Endothelial cell of umbilical vein (primary cell): Measurements from ENCODE around the gene TUFM. TPM values are rescaled to one million over a fixed set of nuclear protein-coding genes. Genes with fewer than 3 reads are reported as not detected.

Experiments
- BruUV-seq: library from RNA; stranded (reverse); fragments of 400-500 nt; replicated peaks from 2 replicates; lab custom pipeline; 2021; lab: Mats Ljungman, UMichigan
- CTCF ChIA-PET: fragments of 300-600, 350-600 bp; sonication (Branson Sonifier 250); formaldehyde crosslinking; loops from one replicate; lab custom pipeline; 2021; ENCODE audit warnings: antibody characterized with exemption, inconsistent platforms; lab: Charles Lee
- POLR2A ChIA-PET: fragments of 300-600, 350-600 bp; sonication (Branson Sonifier 250); formaldehyde crosslinking; loops from one replicate; lab custom pipeline; 2021; ENCODE audit warnings: antibody characterized with exemption, inconsistent platforms; lab: Charles Lee
- DNase-seq: peaks from one replicate; pipeline ENCODE4 v3.0.0-alpha.2; 2011; ENCODE audit warnings: low read depth, low spot score
- FAIRE-seq: peaks from 2 replicates; lab custom pipeline; 2011; peaks lifted over from hg19 to GRCh38; lab: Jason Lieb, UNC
- H2AFZ ChIP-seq: 2 replicates; pipeline ENCODE4 v1.6.0; 2012; ENCODE audit warnings: low read depth, low read length, control low read depth, inconsistent platforms
- H3K27ac ChIP-seq: 2 replicates; pipeline ENCODE4 v1.5.1; 2011; ENCODE audit warnings: low read depth, mild to moderate bottlenecking, control low read depth, low read length, moderate library complexity; ENCODE audit not compliant: insufficient read depth
- H3K27me3 ChIP-seq, 2 experiments: 2 replicates each; pipeline versions ENCODE4 v1.6.0 to v1.6.1; 2011; ENCODE audit warnings: low read length in 2 of 2, mixed read lengths in 1 of 2; ENCODE audit not compliant: control insufficient read depth in 2 of 2, insufficient read depth in 2 of 2
- H3K36me3 ChIP-seq, 2 experiments: 2 replicates in 1 of 2; 3 replicates in 1 of 2; pipeline ENCODE4 v1.5.1; 2011; ENCODE audit warnings: low read length in 2 of 2, mild to moderate bottlenecking in 1 of 2, moderate library complexity in 1 of 2; ENCODE audit not compliant: control insufficient read depth in 2 of 2, insufficient read depth in 2 of 2; ENCODE audit errors: extremely low read depth in 1 of 2
- H3K4me1 ChIP-seq: 3 replicates; pipeline ENCODE4 v1.5.1; 2011; ENCODE audit warnings: mild to moderate bottlenecking, low read length; ENCODE audit not compliant: control insufficient read depth, insufficient read depth; ENCODE audit errors: extremely low read depth
- H3K4me2 ChIP-seq: 2 replicates; pipeline ENCODE4 v1.6.1; 2011; ENCODE audit warnings: low read length, control low read depth, mixed read lengths; ENCODE audit not compliant: insufficient read depth
- H3K4me3 ChIP-seq, 3 experiments: fragments of 200-600 bp in 1 of 3; sonication (generic), shearing (Covaris generic) in 1 of 3; replicated peaks in 1 of 3; 2 replicates each; pipeline ENCODE4 v1.5.1; 2011 to 2016; ENCODE audit warnings: control low read depth in 3 of 3, low read length in 3 of 3, mild to moderate bottlenecking in 2 of 3, inconsistent platforms in 1 of 3, low read depth in 1 of 3, moderate library complexity in 1 of 3; ENCODE audit not compliant: insufficient read depth in 1 of 3
- H3K79me2 ChIP-seq: 2 replicates; pipeline ENCODE4 v1.6.0; 2012; ENCODE audit warnings: low read length, inconsistent platforms; ENCODE audit not compliant: control insufficient read depth, insufficient read depth
- H3K9ac ChIP-seq: replicated peaks from 2 replicates; pipeline ENCODE3; 2011; ENCODE audit warnings: low read length, control low read depth; ENCODE audit not compliant: insufficient read depth; ENCODE audit errors: extremely low read depth
- H3K9me1 ChIP-seq: replicated peaks from 3 replicates; pipeline ENCODE4 v1.6.0; 2011; ENCODE audit warnings: mild to moderate bottlenecking, low read length; ENCODE audit not compliant: control insufficient read depth, insufficient read depth; ENCODE audit errors: extremely low read depth
- H3K9me3 ChIP-seq: replicated peaks from 2 replicates; pipeline ENCODE4 v1.5.1; 2012; ENCODE audit warnings: low read length, inconsistent platforms; ENCODE audit not compliant: control insufficient read depth, insufficient read depth
- H4K20me1 ChIP-seq: replicated peaks from 2 replicates; pipeline ENCODE3; 2011; ENCODE audit warnings: mild to moderate bottlenecking, low read length; ENCODE audit not compliant: control insufficient read depth, insufficient read depth; ENCODE audit errors: extremely low read depth
- CTCF ChIP-seq, 2 donors: IDR thresholded peaks; 1 replicate in 1 of 2; 2 replicates in 1 of 2; pipeline ENCODE4 v1.5.1; 2011; ENCODE audit warnings: low read length in 2 of 2, mild to moderate bottlenecking in 2 of 2, moderate library complexity in 2 of 2, control low read depth in 1 of 2, inconsistent platforms in 1 of 2, low read depth in 1 of 2; ENCODE audit not compliant: insufficient read depth in 1 of 2; ENCODE audit errors: extremely low read depth in 1 of 2
- EZH2 ChIP-seq: IDR thresholded peaks from 2 replicates; pipeline ENCODE4 v1.6.1; 2012; ENCODE audit warnings: borderline replicate concordance, low read depth, mild to moderate bottlenecking, moderate library complexity, low read length, inconsistent platforms; ENCODE audit not compliant: severe bottlenecking
- GATA2 ChIP-seq: IDR thresholded peaks from 2 replicates; pipeline ENCODE4 v1.7.0; 2011; ENCODE audit warnings: low read depth, mild to moderate bottlenecking, moderate library complexity, mixed read lengths, low read length; ENCODE audit not compliant: insufficient read length, insufficient read depth
- JUN ChIP-seq: IDR thresholded peaks from 2 replicates; pipeline ENCODE4 v1.6.1; 2011; ENCODE audit warnings: borderline replicate concordance, low read depth; ENCODE audit not compliant: insufficient read length, insufficient read depth
- POLR2A ChIP-seq: IDR thresholded peaks from 2 replicates; pipeline ENCODE4 v1.6.1; 2012; ENCODE audit warnings: low read depth, mild to moderate bottlenecking, control low read depth, low read length
- dilution Hi-C: fragments of 300-500 bp; cut with MboI; formaldehyde crosslinking; loops from one replicate; pipeline ENCODE4 v1.15.0; 2019; ENCODE audit warnings: low sequenced_read_pairs; ENCODE audit not compliant: extremely low pct_ligation_motif_present
- intact Hi-C: fragments of 100-400 bp; cut with micrococcal nuclease; formaldehyde crosslinking; loops from one replicate; pipeline ENCODE4 v1.10.0; 2022
- polyA plus RNA-seq, 4 experiments: library from polyadenylated mRNA; depleted of rRNA in 3 of 4; stranded (reverse) in 3 of 4; unstranded in 1 of 4; fragments of >200 nt; gene quantifications; 2 replicates each; pipeline versions ENCODE4 v1.2.1 to v1.2.3, GENCODE V29; 2011 to 2012; ENCODE audit warnings: missing spikeins in 1 of 4
- total RNA-seq: library from RNA; stranded (reverse); gene quantifications from 2 replicates; pipeline ENCODE4 v1.2.3, GENCODE V29; 2021

TUFM gene
- total and polyA plus RNA-seq, 2 donors (not counting 3 experiments of a cell fraction or from before 2014, with no cell fraction given), result 186 to 227 TPM

- H3K4me1 ChIP-seq, result peaks cover 8% of the 10 kb centered on the region
- H2AFZ ChIP-seq, result no peak overlapping the region
- BruUV-seq, result no TSS peak
- DNase-seq (no peak), FAIRE-seq (no peak)
- H4K20me1 ChIP-seq, result no peaks in the 10 kb centered on the region
- dilution Hi-C loops, result no loop called here
- POLR2A ChIA-PET, result no interaction called here
- H3K9me1 ChIP-seq, result no peaks in the 10 kb centered on the region
- H3K9ac ChIP-seq, result no peak overlapping the region
- CTCF ChIA-PET, result interaction anchor here (1.7 to 2.8 kb wide), 3 partner anchors 9 to 79 kb away, joined by 6 to 10 read pairs (median 8); partner anchors contain the start of gene TUFM
- H3K4me2 ChIP-seq, result no peak overlapping the region
- TF ChIP-seq JUN (no peak), CTCF (IDR thresholded peaks at IDR 0.05; ENCODE audit: extremely low read depth in 1 of 2, insufficient read depth in 1 of 2, low read depth in 1 of 2, low read length in 2 of 2) (no peak), EZH2 (no peak), POLR2A (no peak), GATA2 (no peak)
- no peaks in the 10 kb centered on the region for H3K9me3 ChIP-seq
- no peaks in the 10 kb centered on the region for H3K27me3 ChIP-seq
- H3K27ac ChIP-seq, result no peak overlapping the region
- no peak overlapping the region for H3K4me3 ChIP-seq
- intact Hi-C loops, result no loop called here
- H3K79me2 ChIP-seq, result peaks cover 35% of the 10 kb centered on the region
- peaks cover 3 to 31% of the 10 kb centered on the region in 2 experiments for H3K36me3 ChIP-seq
Observed at GRCh38 chr16:28865722-28866453, 19.7 kb upstream of the TUFM start.
